ENCODE data around the gene CNTNAP4. TPM values are rescaled to one million over a fixed set of nuclear protein-coding genes. Genes with fewer than 3 reads are reported as not detected.

The CNTNAP4 gene
- total RNA-seq, 1 donor from 2014 or later, result 7.0 TPM

DNA sequence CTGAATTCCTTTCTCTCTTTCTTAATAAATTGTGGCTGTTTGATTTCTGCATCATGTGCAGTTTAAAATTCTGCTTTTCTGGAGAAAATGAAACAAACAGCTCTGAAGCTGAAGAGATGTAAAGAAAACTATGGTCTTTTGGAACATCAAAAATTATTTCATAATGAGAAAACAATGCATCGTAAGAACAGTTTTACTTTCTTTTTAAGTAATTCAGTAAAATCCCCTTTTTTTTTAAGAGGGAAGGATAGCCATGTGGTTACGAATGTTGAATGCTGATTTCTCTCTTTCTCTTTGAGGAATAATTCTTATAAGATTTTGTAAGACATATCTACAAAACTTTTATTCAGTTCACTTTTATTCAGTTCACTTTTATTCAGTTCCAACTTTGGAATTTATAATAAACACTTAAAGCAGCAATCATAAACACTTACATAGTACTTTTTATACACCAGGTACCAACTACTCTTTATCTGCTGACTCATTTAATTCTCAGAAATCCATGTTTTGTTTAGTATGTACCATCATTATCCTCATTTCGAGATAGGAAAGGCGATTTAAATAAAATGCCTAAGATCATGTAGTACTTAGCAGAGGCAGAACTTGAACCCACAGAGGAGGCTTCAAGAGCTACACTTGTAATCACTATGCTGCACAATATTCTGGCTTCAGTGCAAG, 26.6 kb downstream of the CNTNAP4 start:
- DNase-seq (ENCODE audit: low spot score), result no peak

DNA sequence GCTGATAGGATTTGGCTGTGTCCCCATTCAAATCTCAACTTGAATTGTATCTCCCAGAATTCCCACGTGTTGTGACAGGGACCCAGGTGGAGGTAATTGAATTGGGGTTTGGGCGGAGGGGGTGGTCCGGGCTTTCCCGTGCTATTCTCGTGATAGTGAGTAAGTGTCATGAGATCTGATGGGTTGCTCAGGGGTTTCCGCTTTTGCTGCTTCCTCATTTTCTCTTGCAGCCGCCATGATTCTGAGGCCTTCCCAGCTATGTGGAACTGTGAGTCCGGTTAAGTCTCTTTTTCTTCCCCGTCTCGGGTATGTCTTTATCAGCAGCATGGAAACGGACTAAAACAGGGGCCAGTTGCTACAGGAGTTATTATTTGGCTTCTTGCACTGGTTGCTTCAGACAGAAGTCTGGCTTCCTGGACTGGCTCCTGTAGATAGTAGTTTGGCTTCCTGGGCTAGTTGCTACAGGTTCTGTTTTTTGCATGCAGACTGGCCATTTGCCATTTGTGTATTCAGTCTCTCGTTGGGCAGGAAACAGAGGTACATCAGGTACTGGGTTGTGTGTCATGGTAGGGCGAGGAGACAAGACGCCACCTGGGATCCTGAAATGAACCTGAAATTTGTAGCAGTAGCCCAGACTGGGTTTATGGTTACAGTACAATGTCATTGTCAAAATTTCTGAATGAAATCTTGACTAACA, 32.6 kb downstream of the CNTNAP4 start:
- no peak for DNase-seq (ENCODE audit: low spot score)

DNA sequence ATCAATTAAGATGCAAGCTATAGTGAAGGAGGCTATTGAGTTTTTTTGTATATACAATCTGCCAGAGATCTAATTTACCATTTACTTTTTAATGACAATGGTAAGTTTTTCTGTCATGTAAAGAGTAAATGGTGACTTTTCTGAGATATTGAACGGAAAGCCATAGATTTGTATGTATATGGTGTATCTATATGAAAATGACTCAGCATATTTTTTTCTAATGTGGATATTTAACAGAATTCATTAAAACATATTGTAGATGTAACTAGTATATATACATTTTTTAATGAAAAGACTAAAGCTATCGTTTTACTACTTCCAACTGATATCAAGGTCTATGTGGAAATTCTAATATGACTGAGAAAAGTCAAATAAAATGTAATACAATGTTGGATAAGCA, 34.1 kb downstream of the CNTNAP4 start:
- no peak for DNase-seq (ENCODE audit: low spot score)

DNA sequence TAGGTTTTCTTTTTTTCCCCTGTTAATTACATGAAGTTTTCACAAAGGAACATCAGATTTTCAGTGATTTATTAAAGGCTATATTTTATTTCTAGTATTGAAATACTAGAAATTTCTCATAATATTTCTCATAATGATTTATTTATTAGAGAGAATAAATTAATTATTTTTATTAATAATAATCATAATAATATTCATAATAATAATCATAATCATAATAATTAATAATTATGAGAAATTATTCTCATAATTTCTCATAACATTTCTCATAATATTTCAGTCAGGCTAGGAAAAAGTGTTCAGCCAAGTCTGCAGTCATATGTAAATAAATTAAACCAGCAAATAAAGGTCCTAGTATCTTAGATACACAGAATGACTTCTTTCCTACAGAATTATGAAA, 41.4 kb downstream of the CNTNAP4 start:
- DNase-seq (ENCODE audit: low spot score), result no peak

DNA sequence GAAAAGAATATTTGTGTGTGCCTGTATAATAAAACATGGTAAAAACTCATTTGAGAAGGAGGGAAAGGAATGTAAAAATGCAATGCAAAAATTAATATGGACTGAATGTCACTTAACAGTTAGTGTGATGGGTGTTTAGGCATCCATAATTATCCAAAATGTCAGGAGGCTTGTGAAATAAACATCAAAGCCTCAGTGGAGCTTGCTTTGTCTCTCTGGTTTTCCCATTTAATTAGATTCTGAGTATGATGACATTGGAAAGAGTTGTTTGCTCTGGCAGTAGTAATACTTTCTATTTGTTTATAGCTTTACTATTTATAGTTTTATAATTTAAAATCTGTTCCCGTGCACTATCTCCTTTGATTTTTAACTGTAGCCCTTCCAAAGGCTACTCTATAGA, 51.9 kb downstream of the CNTNAP4 start:
- DNase-seq (ENCODE audit: low spot score), result no peak

DNA sequence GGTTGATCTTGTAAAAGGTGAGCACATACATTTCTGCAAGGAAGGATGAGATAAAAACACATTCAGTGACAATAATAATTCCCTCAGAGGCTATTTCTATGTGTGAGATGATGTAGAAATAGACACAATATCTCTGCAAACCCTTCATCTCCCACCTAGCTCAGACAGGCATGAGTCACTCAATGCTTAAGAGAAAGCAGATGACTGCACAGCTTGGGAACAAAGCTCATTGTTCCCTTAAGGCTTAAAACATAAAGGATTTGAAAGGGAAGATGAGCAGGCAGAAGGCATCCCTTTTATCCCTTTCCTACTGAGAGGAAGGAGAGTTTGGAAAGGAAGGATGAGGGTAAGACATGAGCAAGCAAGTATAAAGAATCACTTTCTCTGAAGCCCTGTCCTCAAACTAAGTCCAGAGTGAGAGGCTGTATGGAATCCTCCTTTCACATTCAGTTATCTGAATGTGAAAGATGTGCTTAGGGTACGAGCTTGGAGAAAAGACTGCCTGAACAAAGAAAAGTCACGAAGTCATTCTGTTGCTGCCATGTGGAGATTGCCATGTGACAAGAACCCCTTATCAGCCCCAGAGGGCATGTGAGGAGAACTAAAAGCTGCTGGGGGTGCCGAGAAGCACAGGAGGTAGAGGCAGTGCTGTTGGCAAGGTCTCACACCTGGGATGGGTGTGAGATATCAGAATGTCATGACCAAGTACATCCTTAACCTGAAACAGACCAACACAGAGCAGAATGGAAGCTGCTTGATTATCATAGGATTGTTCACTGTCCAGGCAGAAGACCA, 58.2 kb downstream of the CNTNAP4 start:
- no peak for DNase-seq (ENCODE audit: low spot score)

GRCh38 chr16:76336112-76336511, 58.9 kb downstream of the CNTNAP4 start:
- no peak for DNase-seq (ENCODE audit: low spot score)

DNA sequence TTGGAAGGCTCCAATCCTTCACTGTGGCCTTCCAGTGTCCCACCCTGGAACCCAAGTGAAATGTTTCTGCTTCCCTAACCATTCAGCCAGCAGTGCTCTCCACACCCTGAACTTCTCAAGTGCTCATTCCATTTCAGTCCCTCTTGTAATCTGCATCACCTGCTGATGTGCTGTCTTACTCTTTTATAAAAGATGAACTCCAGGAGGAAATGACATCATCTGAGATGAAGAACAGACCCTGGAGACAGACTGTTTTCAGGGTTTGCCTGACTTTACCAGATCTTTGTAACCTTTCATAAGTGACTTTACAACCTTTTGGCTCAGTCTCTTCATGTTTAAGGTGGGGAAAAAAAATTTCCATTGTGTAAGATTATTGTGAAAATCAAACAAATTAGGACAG, 61.3 kb downstream of the CNTNAP4 start:
- DNase-seq (ENCODE audit: low spot score), result no peak

GRCh38 chr16:76343769-76344168, 66.6 kb downstream of the CNTNAP4 start:
- no peak for DNase-seq (ENCODE audit: low spot score)

DNA sequence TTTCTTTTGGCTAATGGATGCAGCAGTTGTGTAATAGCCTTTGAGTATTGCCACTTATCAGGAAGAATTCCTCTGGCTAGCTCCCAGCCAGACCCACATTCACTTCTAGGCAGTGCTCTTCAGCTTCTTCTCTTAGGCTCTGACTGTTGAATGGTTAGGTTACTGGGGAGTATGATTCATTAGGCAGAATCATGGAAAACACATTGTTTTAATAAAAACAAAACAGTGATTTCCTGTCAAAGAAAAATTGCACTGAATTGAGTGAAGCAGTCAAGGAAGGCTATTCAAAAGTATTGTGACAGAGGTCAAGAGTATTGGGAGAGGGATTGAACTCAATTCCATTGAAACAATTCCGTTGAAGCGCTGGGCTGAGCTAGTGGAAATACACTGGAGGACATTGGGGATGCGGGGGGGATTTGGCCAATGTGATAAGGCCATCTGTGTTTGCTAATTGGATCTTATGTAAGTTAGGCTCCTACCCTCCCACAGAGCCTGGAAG, 68.0 kb downstream of the CNTNAP4 start:
- DNase-seq (ENCODE audit: low spot score), result peak; percentile 25

DNA sequence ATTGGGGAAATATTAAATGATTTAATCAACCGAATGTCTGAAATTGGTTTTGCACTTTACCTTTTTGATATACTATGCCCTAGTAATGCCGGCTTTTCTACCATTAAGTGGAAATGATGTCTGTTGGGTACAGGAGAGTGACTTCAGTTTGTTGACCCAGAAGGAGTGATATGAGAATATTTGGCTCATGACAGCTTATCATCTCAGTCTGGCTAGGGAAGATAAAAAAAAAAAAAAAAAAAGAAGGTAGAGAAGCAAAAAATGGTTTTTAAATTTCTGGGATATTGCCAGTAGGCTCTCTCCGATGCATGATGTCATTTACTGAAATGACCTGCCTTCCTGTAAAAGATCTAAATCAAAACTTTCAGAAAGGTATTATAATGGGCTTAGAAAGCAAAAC, 69.0 kb downstream of the CNTNAP4 start:
- DNase-seq (ENCODE audit: low spot score), result no peak

- DNase-seq (ENCODE audit: low spot score), result no peak
These were observed 74.2 kb downstream of the CNTNAP4 start for GRCh38 chr16:76351441-76351840.

DNA sequence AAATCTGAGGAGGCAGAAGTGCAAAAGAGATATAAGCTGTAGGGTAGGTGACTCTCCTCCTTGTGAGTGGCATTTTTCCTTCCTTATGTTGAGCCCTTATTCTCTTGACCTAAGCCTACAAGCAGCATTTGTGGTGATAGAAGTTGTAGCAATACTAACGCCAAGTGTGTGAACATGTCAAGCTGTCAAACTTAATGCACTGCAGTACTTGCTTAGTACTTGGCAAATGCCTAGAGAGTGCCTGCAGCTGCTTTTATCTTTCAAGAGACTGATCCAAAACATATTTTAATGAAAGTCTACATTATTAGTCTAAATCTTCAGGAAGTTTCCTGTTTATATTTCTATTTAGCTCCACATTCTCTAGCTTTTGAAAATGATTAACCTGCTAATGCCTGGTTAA, 83.2 kb downstream of the CNTNAP4 start:
- peak; percentile 47 for DNase-seq (ENCODE audit: low spot score)

DNA sequence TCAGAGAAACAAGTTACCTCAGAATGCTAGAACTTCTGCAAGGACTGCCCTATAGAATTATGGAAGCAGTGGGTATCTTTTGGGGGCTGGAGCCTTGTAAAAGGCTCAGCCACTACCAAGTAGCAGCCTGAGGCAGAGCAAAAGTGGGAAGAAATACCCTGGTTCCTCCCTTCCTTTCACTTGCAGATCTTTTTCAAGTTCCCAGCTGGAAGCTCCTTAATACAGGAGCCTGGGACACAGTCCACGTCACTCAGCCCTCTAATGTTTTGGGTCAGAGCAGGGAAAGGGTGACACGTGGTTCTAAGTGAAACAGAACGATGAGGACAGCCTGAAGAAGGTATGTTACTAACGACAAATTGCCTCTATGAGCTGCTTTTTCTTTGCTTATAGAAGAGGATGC, 93.1 kb downstream of the CNTNAP4 start:
- no peak for DNase-seq (ENCODE audit: low spot score)

DNA sequence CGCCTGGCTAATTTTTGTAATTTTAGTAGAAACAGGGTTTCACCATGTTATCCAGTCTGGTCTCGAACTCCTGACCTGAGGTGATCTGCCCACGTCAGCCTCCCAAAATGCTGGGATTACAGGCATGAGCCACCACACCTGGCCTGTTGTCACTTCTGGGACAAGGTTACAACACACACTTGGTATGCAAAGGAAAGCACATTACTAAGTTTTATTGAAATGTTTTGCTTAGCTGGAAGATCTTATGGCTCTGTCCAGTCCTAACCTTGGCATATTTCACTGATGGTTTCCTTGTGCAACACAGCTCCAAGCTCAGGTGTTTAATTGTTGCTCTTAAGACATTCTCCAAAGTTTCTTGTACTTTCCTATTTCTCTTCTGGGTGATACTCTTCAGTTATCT, 94.2 kb downstream of the CNTNAP4 start:
- DNase-seq (ENCODE audit: low spot score), result no peak

DNA sequence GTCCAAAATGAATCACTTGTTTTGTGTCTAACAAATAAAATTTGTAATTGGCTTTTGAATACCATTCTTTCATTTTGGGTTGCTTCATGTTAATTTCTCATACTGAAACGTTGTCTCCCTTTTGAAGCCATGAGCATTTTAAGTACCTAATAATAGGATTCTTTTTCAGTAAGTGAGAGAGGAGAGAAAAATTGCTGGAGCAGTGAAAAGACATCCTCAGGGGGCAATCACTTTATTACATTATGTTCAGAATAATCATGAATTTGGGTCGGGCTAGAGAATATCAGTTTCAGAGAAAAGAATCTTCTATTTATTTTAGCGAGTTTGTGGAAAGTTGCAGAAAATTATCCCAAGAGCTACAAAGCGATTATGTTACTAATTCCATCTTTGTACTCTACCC, 96.8 kb downstream of the CNTNAP4 start:
- no peak for DNase-seq (ENCODE audit: low spot score)

- DNase-seq (ENCODE audit: low spot score), result no peak
These were observed 99.8 kb downstream of the CNTNAP4 start for GRCh38 chr16:76376988-76377387.

DNA sequence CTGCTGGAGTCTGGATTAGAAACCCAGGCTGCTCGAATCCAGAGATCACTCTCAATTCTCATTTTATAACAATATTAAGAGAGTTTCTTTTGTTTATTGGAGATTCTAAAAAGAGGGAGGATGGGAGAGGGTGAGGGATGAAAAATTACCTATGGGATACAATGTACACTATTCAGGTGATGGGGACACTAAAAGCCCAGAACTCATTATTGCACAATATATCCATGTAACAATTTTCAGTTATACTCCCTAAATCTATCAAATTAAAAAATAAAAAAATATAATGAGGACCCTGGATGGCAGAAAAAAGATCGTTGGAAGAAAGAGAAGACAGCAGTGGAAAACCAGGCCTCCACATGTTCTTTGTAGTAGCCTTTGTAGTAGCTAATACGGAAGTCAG, 100.8 kb downstream of the CNTNAP4 start:
- no peak for DNase-seq (ENCODE audit: low spot score)

DNA sequence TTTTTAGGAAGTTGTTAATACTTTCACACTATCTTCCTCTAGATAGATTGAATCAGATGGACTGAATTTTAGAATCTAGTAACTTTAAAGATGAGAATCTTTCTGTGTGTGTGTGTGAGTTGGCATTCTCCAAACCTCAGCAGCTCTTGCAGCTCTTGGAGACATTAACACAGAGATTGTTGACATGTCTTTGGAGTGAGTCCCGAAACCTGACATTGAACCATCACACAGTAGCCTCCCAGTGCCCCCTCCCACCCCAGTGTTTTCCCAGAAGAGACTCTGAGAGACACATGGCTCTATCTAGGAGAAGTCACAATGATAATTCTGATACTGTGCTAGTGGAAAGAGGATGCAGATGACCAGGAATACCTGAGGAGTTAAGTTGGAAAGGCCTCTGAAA, 103.9 kb downstream of the CNTNAP4 start:
- no peak for DNase-seq (ENCODE audit: low spot score)

DNA sequence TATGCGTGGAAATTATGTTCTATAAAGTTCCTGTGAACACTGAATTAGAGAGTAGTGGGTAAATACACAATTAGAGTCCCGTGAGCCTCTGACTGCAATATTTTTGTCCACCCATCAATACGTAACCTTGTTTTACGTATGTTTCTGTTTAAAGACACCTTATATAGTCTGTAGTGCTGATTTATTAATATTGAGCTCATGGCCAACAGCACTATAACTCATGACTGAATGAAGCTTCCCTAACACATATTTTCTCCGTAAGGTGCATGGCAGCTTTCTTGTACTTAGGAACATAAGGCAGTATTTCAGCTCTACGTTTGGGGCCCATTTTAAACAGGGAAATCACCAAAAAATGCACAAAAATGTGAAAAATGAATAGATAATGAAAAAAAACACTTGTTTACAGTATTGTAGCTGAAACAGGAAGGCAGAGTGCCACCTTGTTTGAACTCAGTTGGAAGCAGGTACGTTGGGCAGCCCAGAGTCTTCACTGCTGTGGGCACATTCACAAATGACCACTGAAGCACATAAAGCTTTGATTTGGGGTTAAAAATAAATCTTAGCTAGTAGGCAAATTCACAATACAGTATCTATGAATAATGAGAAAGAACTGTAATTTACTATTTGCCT, 108.5 kb downstream of the CNTNAP4 start:
- no peak for DNase-seq (ENCODE audit: low spot score)

DNA sequence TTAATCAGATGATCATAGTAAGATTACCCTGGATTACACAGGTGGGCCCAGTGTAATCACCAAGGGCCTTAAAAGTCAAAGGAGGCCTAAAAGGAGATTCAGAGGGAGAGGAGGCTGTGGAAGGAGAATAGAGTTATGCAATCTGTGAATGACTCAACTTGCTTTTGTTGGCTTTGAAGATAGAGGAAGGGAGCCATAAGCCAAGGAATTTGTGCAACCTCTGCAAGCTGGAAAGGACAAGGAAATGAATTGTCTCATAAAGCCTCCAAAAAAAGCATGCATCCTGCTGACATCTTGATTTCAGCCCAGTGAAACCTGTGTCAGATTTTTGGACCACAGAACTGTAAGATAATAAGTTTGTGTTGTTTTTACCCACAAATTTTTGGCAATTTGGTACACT, 109.6 kb downstream of the CNTNAP4 start:
- no peak for DNase-seq (ENCODE audit: low spot score)

- DNase-seq (ENCODE audit: low spot score), result no peak
These were observed 110.8 kb downstream of the CNTNAP4 start for GRCh38 chr16:76387994-76388393.
